ENCODE measurements around the gene RBM19.

The RBM19 gene

DNA sequence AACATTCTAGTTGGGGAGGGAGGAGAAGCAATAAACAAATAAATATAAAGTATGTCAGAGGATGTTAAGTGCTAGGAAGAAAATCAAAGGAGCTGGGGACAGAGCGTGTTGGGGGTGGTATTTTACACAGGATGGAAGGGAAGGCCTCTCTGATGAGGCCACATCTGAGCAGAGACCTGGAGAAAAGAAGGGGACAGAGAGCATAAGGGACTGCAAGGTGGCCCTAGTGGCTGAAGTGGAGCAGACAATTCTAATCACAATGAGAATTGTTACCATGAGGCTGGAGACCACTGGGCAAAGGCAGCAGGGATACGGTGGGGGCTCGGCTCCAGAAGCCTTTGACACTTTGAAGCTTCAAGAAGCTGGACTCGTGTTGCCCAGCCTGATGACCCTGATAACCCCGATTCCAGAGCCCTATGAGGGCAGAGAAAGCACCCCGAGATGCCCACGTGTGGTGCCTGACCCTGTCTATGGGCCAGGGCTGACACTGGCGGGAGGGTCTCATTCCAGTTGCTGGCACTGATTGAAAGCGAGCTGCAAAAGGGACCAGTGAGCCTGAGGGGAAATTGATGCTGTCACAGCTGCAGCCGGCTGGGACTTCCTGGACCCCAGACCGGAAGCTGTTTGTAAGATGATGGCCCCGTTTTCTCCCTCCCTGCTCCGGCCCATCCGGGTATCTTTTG is 169.1 kb downstream of the RBM19 start:
- Histone ChIP-seq H3K9me2 (ENCODE audit: low read depth, low read length) (no peaks in the 10 kb centered on the region), H3K4me1 (ENCODE audit: insufficient read depth, low read length, severe bottlenecking) (peaks cover 7% of the 10 kb centered on the region), H3K79me2 (ENCODE audit: insufficient read depth, low read length) (no peaks in the 10 kb centered on the region), H3K4me3 (ENCODE audit: low read depth, low read length, poor library complexity, severe bottlenecking) (no peak overlapping the region), H3K27ac (ENCODE audit: low read depth, low read length, poor library complexity, severe bottlenecking) (no peak overlapping the region), H3F3A (ENCODE audit: insufficient read depth, low read length) (no peaks in the 10 kb centered on the region), H3K27me3 (ENCODE audit: insufficient read depth, low read length) (no peaks in the 10 kb centered on the region), H3K9ac (ENCODE audit: low read length) (no peak overlapping the region), H4K20me1 (ENCODE audit: insufficient read depth, low read length) (no peaks in the 10 kb centered on the region), H2AFZ (ENCODE audit: low read length) (no peak overlapping the region), H3K9me3 (ENCODE audit: low read length) (no peaks in the 10 kb centered on the region), H3K4me2 (ENCODE audit: low read length) (no peak overlapping the region), H3K36me3 (ENCODE audit: insufficient read depth, low read length) (no peaks in the 10 kb centered on the region)
- no peak for TF ChIP-seq EZH2 (IDR thresholded peaks at IDR 0.05; ENCODE audit: borderline replicate concordance, low read length)
- TF ChIP-seq, protein P1, sequence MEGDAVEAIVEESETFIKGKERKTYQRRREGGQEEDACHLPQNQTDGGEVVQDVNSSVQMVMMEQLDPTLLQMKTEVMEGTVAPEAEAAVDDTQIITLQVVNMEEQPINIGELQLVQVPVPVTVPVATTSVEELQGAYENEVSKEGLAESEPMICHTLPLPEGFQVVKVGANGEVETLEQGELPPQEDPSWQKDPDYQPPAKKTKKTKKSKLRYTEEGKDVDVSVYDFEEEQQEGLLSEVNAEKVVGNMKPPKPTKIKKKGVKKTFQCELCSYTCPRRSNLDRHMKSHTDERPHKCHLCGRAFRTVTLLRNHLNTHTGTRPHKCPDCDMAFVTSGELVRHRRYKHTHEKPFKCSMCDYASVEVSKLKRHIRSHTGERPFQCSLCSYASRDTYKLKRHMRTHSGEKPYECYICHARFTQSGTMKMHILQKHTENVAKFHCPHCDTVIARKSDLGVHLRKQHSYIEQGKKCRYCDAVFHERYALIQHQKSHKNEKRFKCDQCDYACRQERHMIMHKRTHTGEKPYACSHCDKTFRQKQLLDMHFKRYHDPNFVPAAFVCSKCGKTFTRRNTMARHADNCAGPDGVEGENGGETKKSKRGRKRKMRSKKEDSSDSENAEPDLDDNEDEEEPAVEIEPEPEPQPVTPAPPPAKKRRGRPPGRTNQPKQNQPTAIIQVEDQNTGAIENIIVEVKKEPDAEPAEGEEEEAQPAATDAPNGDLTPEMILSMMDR (IDR thresholded peaks at IDR 0.05; ENCODE audit: low read length) = no peak

DNA sequence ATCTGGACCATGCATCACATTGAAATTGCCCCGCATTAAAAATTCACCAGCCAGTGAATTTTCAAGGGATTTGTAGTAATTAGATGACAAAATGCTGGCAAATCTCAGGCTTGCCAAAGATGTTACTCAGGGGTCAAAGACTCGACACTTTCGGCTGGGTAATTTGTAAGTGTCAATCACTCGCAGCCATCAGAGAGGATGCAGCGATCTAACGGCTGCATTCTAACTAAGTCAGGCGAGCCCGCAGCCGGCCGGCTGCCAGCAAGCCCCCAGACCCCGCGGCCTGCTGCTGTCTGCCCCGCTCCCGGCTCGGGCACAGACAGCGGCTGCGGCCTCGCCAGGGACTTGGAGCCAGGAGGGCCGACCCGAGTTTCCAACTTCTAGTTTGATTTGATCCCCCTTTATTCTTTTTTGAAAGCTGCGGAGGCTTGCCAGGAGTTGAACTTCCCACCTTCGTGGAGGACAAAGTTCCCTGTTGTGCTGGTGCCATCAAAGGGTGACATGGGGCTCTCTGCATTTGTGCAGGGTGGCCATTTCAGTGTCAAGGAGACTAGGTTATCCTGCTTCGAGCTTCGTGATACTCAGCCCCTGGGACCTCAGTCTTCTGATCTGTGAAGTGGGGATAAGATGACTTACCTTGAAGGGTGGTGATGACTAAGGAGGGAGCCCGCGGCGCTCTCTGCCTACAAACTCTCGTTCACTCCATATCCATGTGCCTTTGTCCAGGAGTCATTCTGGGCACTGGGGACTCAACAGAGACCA is 169.9 kb downstream of the RBM19 start:
- no peak overlapping the region for H3K27ac ChIP-seq (ENCODE audit: low read depth, low read length, poor library complexity, severe bottlenecking)
- no peaks in the 10 kb centered on the region for H3K27me3 ChIP-seq (ENCODE audit: insufficient read depth, low read length)
- no peak overlapping the region for H3K9ac ChIP-seq (ENCODE audit: low read length)
- H3F3A ChIP-seq (ENCODE audit: insufficient read depth, low read length) = no peaks in the 10 kb centered on the region
- H3K79me2 ChIP-seq (ENCODE audit: insufficient read depth, low read length) = no peaks in the 10 kb centered on the region
- no peak overlapping the region for H3K4me2 ChIP-seq (ENCODE audit: low read length)
- H3K9me3 ChIP-seq (ENCODE audit: low read length) = no peaks in the 10 kb centered on the region
- no peaks in the 10 kb centered on the region for H3K36me3 ChIP-seq (ENCODE audit: insufficient read depth, low read length)
- TF ChIP-seq, protein P1 (IDR thresholded peaks at IDR 0.05; ENCODE audit: low read length) = no peak
- TF ChIP-seq EZH2 (IDR thresholded peaks at IDR 0.05; ENCODE audit: borderline replicate concordance, low read length) = no peak
- H3K4me3 ChIP-seq (ENCODE audit: low read depth, low read length, poor library complexity, severe bottlenecking) = no peak overlapping the region
- no peak overlapping the region for H2AFZ ChIP-seq (ENCODE audit: low read length)
- H4K20me1 ChIP-seq (ENCODE audit: insufficient read depth, low read length) = no peaks in the 10 kb centered on the region
- H3K9me2 ChIP-seq (ENCODE audit: low read depth, low read length) = no peaks in the 10 kb centered on the region
- H3K4me1 ChIP-seq (ENCODE audit: insufficient read depth, low read length, severe bottlenecking) = peaks cover 7% of the 10 kb centered on the region

DNA sequence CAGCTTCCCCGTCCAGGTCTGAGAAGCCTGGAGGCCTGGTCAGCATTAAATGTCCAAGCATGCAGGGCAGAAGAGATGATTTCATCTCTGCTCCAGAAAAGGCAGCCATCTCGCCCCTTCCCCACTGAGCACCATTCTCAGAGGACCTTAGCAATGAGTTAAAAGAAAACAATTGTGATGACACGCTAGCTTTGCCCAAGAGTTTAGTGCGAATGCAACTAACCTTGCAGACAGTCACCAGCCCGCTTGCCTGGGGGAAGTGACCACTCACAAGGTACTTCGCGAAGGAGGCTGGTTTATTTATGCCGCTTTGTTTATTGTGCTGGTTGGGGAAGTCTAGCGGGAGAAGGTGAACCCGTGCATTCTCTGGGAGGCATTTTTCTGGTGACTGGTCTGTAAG is 170.7 kb downstream of the RBM19 start:
- peaks cover 7% of the 10 kb centered on the region for H3K4me1 ChIP-seq (ENCODE audit: insufficient read depth, low read length, severe bottlenecking)
- H3K9me2 ChIP-seq (ENCODE audit: low read depth, low read length) = no peaks in the 10 kb centered on the region
- no peak overlapping the region for H3K27ac ChIP-seq (ENCODE audit: low read depth, low read length, poor library complexity, severe bottlenecking)
- no peaks in the 10 kb centered on the region for H3K9me3 ChIP-seq (ENCODE audit: low read length)
- no peaks in the 10 kb centered on the region for H3K27me3 ChIP-seq (ENCODE audit: insufficient read depth, low read length)
- no peaks in the 10 kb centered on the region for H4K20me1 ChIP-seq (ENCODE audit: insufficient read depth, low read length)
- no peak overlapping the region for H2AFZ ChIP-seq (ENCODE audit: low read length)
- TF ChIP-seq, protein P1 (IDR thresholded peaks at IDR 0.05; ENCODE audit: low read length) = no peak
- TF ChIP-seq EZH2 (IDR thresholded peaks at IDR 0.05; ENCODE audit: borderline replicate concordance, low read length) = no peak
- H3K4me3 ChIP-seq (ENCODE audit: low read depth, low read length, poor library complexity, severe bottlenecking) = no peak overlapping the region
- H3F3A ChIP-seq (ENCODE audit: insufficient read depth, low read length) = no peaks in the 10 kb centered on the region
- H3K36me3 ChIP-seq (ENCODE audit: insufficient read depth, low read length) = no peaks in the 10 kb centered on the region
- no peak overlapping the region for H3K9ac ChIP-seq (ENCODE audit: low read length)
- no peaks in the 10 kb centered on the region for H3K79me2 ChIP-seq (ENCODE audit: insufficient read depth, low read length)
- no peak overlapping the region for H3K4me2 ChIP-seq (ENCODE audit: low read length)
